Mesodermal cell (in vitro differentiated cells): ENCODE results near the gene TARDBP.
"Not testable (repeated sequence)": the region's sequence is repeated elsewhere in the genome, so short reads cannot be mapped to it uniquely, and the experiment has no call there.

Source experiments
- H3K27ac ChIP-seq: 2 replicates; pipeline ENCODE4 v1.7.0; 2013; ENCODE audit warnings: mild to moderate bottlenecking, low read depth, low read length, moderate library complexity; ENCODE audit not compliant: severe bottlenecking
- H3K36me3 ChIP-seq: 2 replicates; pipeline ENCODE4 v1.7.1; 2013; ENCODE audit warnings: mild to moderate bottlenecking, low read length, moderate library complexity; ENCODE audit not compliant: control insufficient read depth, insufficient read depth
- H3K4me1 ChIP-seq: one replicate; pipeline ENCODE4 v1.7.1; 2013; ENCODE audit warnings: mild to moderate bottlenecking, low read length; ENCODE audit not compliant: insufficient read depth, control insufficient read depth, poor library complexity, severe bottlenecking
- H3K4me3 ChIP-seq: 2 replicates; pipeline ENCODE4 v1.7.0; 2013; ENCODE audit warnings: low read length, control low read depth, mild to moderate bottlenecking; ENCODE audit not compliant: insufficient read depth, poor library complexity, severe bottlenecking; ENCODE audit errors: extremely low read depth
- H3K9me3 ChIP-seq: 2 replicates; pipeline ENCODE4 v1.7.1; 2013; ENCODE audit warnings: mild to moderate bottlenecking, low read length, moderate library complexity; ENCODE audit not compliant: control insufficient read depth
- whole genome bisulfite sequencing, 2 experiments: methylation state at CpG; one replicate each; pipeline ENCODE4 v1.1.5; 2013; ENCODE audit warnings: missing lambda C conversion rate in 2 of 2; ENCODE audit not compliant: insufficient coverage in 2 of 2; 5-methylcytosine and 5-hydroxymethylcytosine counted together

TARDBP gene

GRCh38 chr1:10978719-10979118, 33.7 kb upstream of the TARDBP start:
- 84 to 97% methylated on average over 4 of the region's 4 CpGs for WGBS, 2 experiments
- Histone ChIP-seq H3K27ac (no peak overlapping the region), H3K4me3 (no peak overlapping the region)

GRCh38 chr1:10979483-10979920, 33.0 kb upstream of the TARDBP start:
- Histone ChIP-seq H3K9me3 (no peaks in the 10 kb centered on the region), H3K4me3 (no peak overlapping the region), H3K27ac (peak overlapping the region; percentile 16), H3K36me3 (no peaks in the 10 kb centered on the region), H3K4me1 (peaks cover 11% of the 10 kb centered on the region)
- WGBS, 2 experiments = 86 to 89% methylated on average over 11 to 13 of the region's 13 CpGs

More at GRCh38 chr1:10978719-10979118, 33.7 kb upstream of the TARDBP start:
- Histone ChIP-seq H3K9me3 (no peaks in the 10 kb centered on the region), H3K36me3 (no peaks in the 10 kb centered on the region), H3K4me1 (peaks cover 11% of the 10 kb centered on the region)

DNA sequence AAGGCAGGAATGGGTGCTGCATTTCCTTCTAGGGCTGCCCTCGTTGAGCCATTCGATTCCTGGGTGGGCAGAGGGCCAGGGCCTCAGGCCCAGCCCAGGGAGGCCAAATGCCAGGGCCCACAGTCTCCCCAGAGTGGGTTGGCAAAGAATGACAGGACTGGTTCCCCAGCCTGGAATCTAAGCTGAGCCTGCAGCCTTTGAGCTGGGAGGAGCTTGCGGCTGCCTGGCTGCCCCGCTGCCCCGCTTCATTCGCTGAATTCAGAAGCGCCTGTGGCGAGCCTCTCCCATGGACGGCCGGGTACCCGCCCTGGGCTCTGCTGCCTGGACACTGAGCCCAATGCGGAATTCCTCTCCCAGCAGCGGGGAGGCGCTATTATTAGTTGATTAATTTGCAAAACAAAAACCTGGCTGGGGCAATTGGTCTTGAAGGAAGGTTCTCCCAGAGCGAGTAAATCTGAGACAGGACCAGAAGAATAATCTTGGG, 32.3 kb upstream of the TARDBP start:
- H3K36me3 ChIP-seq = no peaks in the 10 kb centered on the region
- no peak overlapping the region for H3K4me3 ChIP-seq
- 20 to 24% methylated on average over 3 to 14 of the region's 15 CpGs for WGBS, 2 experiments
- H3K27ac ChIP-seq = peak overlapping the region; percentile 30
- H3K4me1 ChIP-seq = peaks cover 11% of the 10 kb centered on the region
- H3K9me3 ChIP-seq = no peaks in the 10 kb centered on the region

GRCh38 chr1:10980841-10981727, 31.4 kb upstream of the TARDBP start:
- Histone ChIP-seq H3K4me3 (no peak overlapping the region), H3K36me3 (no peaks in the 10 kb centered on the region), H3K9me3 (no peaks in the 10 kb centered on the region), H3K27ac (no peak overlapping the region), H3K4me1 (peaks cover 4% of the 10 kb centered on the region)
- WGBS, 2 experiments = 70 to 75% methylated on average over 6 to 8 of the region's 9 CpGs

- Histone ChIP-seq H3K36me3 (no peaks in the 10 kb centered on the region), H3K4me1 (no peaks in the 10 kb centered on the region), H3K9me3 (no peaks in the 10 kb centered on the region), H3K27ac (no peak overlapping the region), H3K4me3 (no peak overlapping the region)
- WGBS, 2 experiments = 89 to 93% methylated on average over 7 of the region's 7 CpGs
Measured at GRCh38 chr1:10986525-10986890, 25.9 kb upstream of the TARDBP start.

DNA sequence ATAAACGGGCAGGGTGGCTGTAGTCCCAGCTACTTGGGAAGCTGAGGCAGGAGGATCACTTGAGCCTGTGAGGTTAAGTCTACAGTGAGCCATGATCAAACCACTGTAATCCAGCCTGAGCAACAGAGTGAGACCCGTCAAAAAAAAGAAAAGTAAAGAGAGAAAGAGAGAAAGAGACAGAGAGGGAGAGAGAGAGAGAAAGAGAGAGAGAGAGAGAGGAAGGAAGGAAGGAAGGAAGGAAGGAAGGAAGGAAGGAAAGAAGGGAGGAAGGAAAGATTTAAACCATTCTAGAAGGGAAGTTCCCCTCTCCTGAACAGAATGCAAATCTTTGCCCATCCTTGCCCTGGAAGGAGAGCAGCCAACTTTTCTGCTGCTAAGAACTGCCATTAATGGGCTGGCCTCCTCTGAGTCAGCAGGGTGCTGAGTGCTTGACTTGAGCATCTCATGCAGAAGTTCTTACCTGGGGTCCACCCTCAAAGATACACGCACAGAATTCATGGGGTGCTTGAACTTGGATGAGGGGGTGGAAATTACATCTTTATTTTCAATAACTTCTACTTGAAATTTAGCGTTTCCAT, 24.5 kb upstream of the TARDBP start:
- H3K36me3 ChIP-seq = no peaks in the 10 kb centered on the region
- H3K4me3 ChIP-seq = no peak overlapping the region
- no peak overlapping the region for H3K27ac ChIP-seq
- H3K4me1 ChIP-seq = no peaks in the 10 kb centered on the region
- 88 to 100% methylated on average over 1 to 2 of the region's 4 CpGs for WGBS, 2 experiments
- no peaks in the 10 kb centered on the region for H3K9me3 ChIP-seq

DNA sequence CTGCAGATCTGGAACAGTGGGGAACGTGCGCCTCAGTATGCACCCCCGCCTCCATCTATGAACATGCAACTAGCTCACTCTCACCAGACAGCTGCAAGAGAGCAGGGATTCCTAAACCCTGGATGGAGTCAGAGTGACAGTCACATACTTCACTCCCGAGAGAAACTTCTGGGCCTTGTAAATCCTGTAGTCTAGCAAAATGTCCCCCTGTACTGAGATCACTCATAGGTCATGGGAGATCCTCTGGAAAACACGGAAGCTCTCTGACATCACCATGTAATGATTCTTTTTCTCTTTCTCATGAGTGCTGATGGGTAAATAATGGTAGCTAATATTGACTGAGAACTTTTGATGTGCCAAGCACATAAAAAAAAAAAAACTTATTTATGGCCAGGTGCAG, 23.4 kb upstream of the TARDBP start:
- Histone ChIP-seq H3K9me3 (no peaks in the 10 kb centered on the region), H3K36me3 (no peaks in the 10 kb centered on the region), H3K27ac (no peak overlapping the region), H3K4me3 (no peak overlapping the region), H3K4me1 (no peaks in the 10 kb centered on the region)
- 91 to 92% methylated on average over 4 of the region's 5 CpGs for WGBS, 2 experiments

GRCh38 chr1:10989920-10990516, 22.4 kb upstream of the TARDBP start:
- H3K36me3 ChIP-seq, H3K27ac ChIP-seq: not testable (repeated sequence)
- 72 to 100% methylated on average over 2 to 3 of the region's 6 CpGs for WGBS, 2 experiments

DNA sequence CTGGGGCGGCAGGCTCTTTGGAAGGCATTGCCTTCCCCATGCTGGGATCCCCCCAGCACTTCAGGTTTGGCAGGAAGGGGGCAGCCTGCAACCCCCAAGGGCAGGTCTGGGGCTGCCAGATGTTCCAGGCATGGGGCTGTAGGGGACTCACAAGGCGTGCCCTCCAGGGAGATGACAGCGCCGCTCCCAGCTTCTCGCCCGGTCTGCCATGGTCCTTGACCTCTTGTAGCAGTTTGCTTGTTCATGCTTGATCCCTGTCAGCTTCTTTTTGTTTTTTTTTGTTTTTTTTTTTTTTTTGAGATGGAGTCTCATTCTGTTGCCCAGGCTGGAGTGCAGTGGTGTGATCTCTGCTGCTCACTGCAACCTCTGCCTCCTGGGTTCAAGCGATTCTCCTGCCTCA, 21.6 kb upstream of the TARDBP start:
- 95 to 100% methylated on average over 1 to 7 of the region's 7 CpGs for WGBS, 2 experiments
- no peak overlapping the region for H3K4me3 ChIP-seq
- no peak overlapping the region for H3K27ac ChIP-seq
- no peaks in the 10 kb centered on the region for H3K4me1 ChIP-seq
- H3K36me3 ChIP-seq = no peaks in the 10 kb centered on the region
- H3K9me3 ChIP-seq = no peaks in the 10 kb centered on the region

More at GRCh38 chr1:10989920-10990516, 22.4 kb upstream of the TARDBP start:
- H3K9me3 ChIP-seq, H3K4me1 ChIP-seq, H3K4me3 ChIP-seq: not testable (repeated sequence)

- H3K27ac ChIP-seq = not testable (repeated sequence)
Measured at GRCh38 chr1:10992004-10992403, 20.4 kb upstream of the TARDBP start.

More at GRCh38 chr1:10992004-10992403, 20.4 kb upstream of the TARDBP start:
- not testable (repeated sequence) for H3K9me3 ChIP-seq, H3K36me3 ChIP-seq, H3K4me3 ChIP-seq, H3K4me1 ChIP-seq
- WGBS, 2 experiments = 100% methylated on average over 1 of the region's 2 CpGs; no CpG with 5 or more reads in 1 of the 2 experiments
